Kidney epithelial cell (primary cell): ENCODE data around the gene RANBP17. TPM values are rescaled to one million over a fixed set of nuclear protein-coding genes. Genes with fewer than 3 reads are reported as not detected.
"Not testable (repeated sequence)": the region's sequence is repeated elsewhere in the genome, so short reads cannot be mapped to it uniquely, and the experiment has no call there.

Experiments used
- DNase-seq: peaks from one replicate; pipeline ENCODE4 v3.0.0-alpha.2; 2010; ENCODE audit warnings: low read depth
- H3K27me3 ChIP-seq: 2 replicates; pipeline ENCODE4 v1.6.0; 2011; ENCODE audit warnings: low read length; ENCODE audit not compliant: control insufficient read depth, insufficient read depth
- H3K36me3 ChIP-seq: 2 replicates; pipeline ENCODE4 v1.5.1; 2011; ENCODE audit warnings: low read length; ENCODE audit not compliant: control insufficient read depth, insufficient read depth
- H3K4me3 ChIP-seq: 2 replicates; pipeline ENCODE4 v1.5.1; 2011; ENCODE audit warnings: low read depth, mild to moderate bottlenecking, control low read depth, low read length
- total RNA-seq: library from RNA; depleted of rRNA; stranded (reverse); fragments of >200 nt; gene quantifications from 2 replicates; pipeline ENCODE4 v1.2.3, GENCODE V29; 2015
- TF ChIP-seq, protein P1 (sequence below): IDR thresholded peaks from 2 replicates; pipeline ENCODE4 v1.5.1; 2011; ENCODE audit warnings: mild to moderate bottlenecking, moderate library complexity, low read length, control low read depth, inconsistent platforms; ENCODE audit not compliant: insufficient read depth, poor library complexity, severe bottlenecking

Gene RANBP17
- total RNA-seq, 1 donor from 2014 or later: 10.4 TPM

GRCh38 chr5:170821257-170821800 lies 40.5 kb upstream of the RANBP17 start:
- Histone ChIP-seq H3K27me3 (no peaks in the 10 kb centered on the region), H3K36me3 (no peaks in the 10 kb centered on the region), H3K4me3 (no peak overlapping the region)
- no peak for DNase-seq
- TF ChIP-seq, protein P1, sequence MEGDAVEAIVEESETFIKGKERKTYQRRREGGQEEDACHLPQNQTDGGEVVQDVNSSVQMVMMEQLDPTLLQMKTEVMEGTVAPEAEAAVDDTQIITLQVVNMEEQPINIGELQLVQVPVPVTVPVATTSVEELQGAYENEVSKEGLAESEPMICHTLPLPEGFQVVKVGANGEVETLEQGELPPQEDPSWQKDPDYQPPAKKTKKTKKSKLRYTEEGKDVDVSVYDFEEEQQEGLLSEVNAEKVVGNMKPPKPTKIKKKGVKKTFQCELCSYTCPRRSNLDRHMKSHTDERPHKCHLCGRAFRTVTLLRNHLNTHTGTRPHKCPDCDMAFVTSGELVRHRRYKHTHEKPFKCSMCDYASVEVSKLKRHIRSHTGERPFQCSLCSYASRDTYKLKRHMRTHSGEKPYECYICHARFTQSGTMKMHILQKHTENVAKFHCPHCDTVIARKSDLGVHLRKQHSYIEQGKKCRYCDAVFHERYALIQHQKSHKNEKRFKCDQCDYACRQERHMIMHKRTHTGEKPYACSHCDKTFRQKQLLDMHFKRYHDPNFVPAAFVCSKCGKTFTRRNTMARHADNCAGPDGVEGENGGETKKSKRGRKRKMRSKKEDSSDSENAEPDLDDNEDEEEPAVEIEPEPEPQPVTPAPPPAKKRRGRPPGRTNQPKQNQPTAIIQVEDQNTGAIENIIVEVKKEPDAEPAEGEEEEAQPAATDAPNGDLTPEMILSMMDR: no peak

GRCh38 chr5:170826117-170826516 lies 35.7 kb upstream of the RANBP17 start:
- no peak overlapping the region for H3K4me3 ChIP-seq
- H3K36me3 ChIP-seq: no peaks in the 10 kb centered on the region
- no peaks in the 10 kb centered on the region for H3K27me3 ChIP-seq
- no peak for DNase-seq
- TF ChIP-seq, protein P1: no peak

GRCh38 chr5:170832241-170832640 lies 29.6 kb upstream of the RANBP17 start:
- DNase-seq: no peak
- no peak overlapping the region for H3K4me3 ChIP-seq
- TF ChIP-seq, protein P1: no peak
- H3K27me3 ChIP-seq: no peaks in the 10 kb centered on the region
- no peaks in the 10 kb centered on the region for H3K36me3 ChIP-seq

- H3K4me3 ChIP-seq: not testable (repeated sequence)
Measured at GRCh38 chr5:170833981-170834380, 27.8 kb upstream of the RANBP17 start.

DNA sequence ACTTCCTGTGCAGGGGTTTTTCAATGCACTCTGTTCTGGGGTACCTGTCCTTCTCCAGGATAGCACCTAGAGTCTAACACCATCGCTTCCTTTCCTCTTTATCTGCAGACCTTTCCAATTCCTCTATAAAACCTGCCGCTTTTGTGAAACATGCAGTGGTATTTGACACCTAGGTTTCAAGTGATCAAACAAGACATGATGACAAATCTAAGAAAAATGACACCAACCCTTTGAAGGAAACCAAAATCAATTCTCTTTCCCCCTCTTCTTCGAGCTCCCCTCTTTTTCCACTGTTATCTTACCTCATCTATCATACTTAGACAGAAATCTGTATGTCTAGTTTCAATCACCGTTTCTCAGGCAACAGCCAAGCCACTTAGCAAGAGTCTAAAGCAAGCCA lies 25.6 kb upstream of the RANBP17 start:
- no peaks in the 10 kb centered on the region for H3K27me3 ChIP-seq
- no peak overlapping the region for H3K4me3 ChIP-seq
- no peak for DNase-seq
- no peaks in the 10 kb centered on the region for H3K36me3 ChIP-seq
- TF ChIP-seq, protein P1: no peak

More at GRCh38 chr5:170833981-170834380, 27.8 kb upstream of the RANBP17 start:
- H3K36me3 ChIP-seq, DNase-seq, H3K27me3 ChIP-seq: not testable (repeated sequence)

DNA sequence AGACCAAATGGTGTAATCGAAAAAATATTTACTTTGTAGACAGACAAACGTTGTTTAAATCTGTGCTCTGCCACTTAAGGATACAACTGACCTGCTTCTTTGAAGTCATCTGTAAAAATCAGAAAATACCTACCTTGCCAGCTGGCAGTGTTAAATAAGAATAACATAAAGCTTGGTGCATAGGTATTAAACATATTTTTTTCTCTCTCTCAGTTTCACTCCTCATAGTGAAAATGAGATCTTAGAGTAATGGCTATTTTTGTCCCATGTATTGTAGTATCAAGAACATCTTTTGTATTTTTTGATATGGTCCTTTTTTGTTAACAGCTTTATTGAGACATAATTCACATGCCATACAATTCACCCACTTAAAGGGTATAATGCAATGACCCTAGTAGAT lies 17.9 kb upstream of the RANBP17 start:
- H3K36me3 ChIP-seq: no peaks in the 10 kb centered on the region
- DNase-seq: no peak
- TF ChIP-seq, protein P1: no peak
- no peak overlapping the region for H3K4me3 ChIP-seq
- no peaks in the 10 kb centered on the region for H3K27me3 ChIP-seq
